Measurements from ENCODE around the gene TRIM65. TPM values are rescaled to one million over a fixed set of nuclear protein-coding genes. Genes with fewer than 3 reads are reported as not detected.
A peak's percentile ranks its signal among the peaks of the same experiment; 100 is the strongest.

TRIM65 gene
- total and polyA plus RNA-seq, 2 of the 4 experiments (the other 2 are of a cell fraction), result 7.9 to 10.6 TPM

- H3K9ac ChIP-seq (ENCODE audit: low read depth, low read length), result no peak overlapping the region
- H3K14ac ChIP-seq (replicated peaks; ENCODE audit: low read depth, low read length), result no peak overlapping the region
- peaks cover 7% of the 10 kb centered on the region; the same call in 1 of the 2 replicates for H3K4me1 ChIP-seq (ENCODE audit: control insufficient read depth, insufficient read depth, low read length)
- no peak overlapping the region for H4K5ac ChIP-seq (ENCODE audit: low read depth, low read length)
- H3K36me3 ChIP-seq (ENCODE audit: control insufficient read depth, insufficient read depth, low read length), result peaks cover 18% of the 10 kb centered on the region
- no peak overlapping the region for H3K23ac ChIP-seq (ENCODE audit: low read depth, low read length)
- DNase-seq (no peak), ATAC-seq (ENCODE audit: low read depth) (no peak)
- no peak overlapping the region for H2BK20ac ChIP-seq (ENCODE audit: low read depth, low read length)
- H4K8ac ChIP-seq (ENCODE audit: low read depth in 2 of 2, low read length in 2 of 2), result no peak overlapping the region
- peak overlapping the region; percentile 28 for H2AK9ac ChIP-seq (replicated peaks; ENCODE audit: low read depth, low read length, poor library complexity)
- peaks cover 12% of the 10 kb centered on the region; the same call in 1 of the 2 replicates for H3K9me1 ChIP-seq (ENCODE audit: insufficient read depth, low read length)
- H3K4me2 ChIP-seq (ENCODE audit: low read depth, low read length), result no peak overlapping the region
- no peaks in the 10 kb centered on the region for H3K27me3 ChIP-seq (ENCODE audit: control insufficient read depth, insufficient read depth, low read length)
- in situ Hi-C loops (cut with MboI; ENCODE audit: low sequenced_read_pairs) (no loop called here), dilution Hi-C loops (cut with HindIII; ENCODE audit: low sequenced_read_pairs, unreplicated experiment) (no loop called here), intact Hi-C loops (cut with micrococcal nuclease) (no loop called here)
- H3K4me3 ChIP-seq (ENCODE audit: insufficient read depth, low read depth, low read length), result no peak overlapping the region
- H4K91ac ChIP-seq (ENCODE audit: insufficient read depth, low read depth, low read length), result no peak overlapping the region
- H4K20me1 ChIP-seq (ENCODE audit: insufficient read depth, low read length), result peaks cover 4% of the 10 kb centered on the region; the same call in 1 of the 2 replicates
- no peak overlapping the region for H2AK5ac ChIP-seq (ENCODE audit: low read depth, low read length)
- no peak overlapping the region for H2AFZ ChIP-seq (replicated peaks; ENCODE audit: low read length, poor library complexity)
- TF ChIP-seq USF2 (IDR thresholded peaks at IDR 0.05; ENCODE audit: low read depth, low read length), result no peak
- TF ChIP-seq CTCF (conservative IDR thresholded peaks at IDR 0.05; ENCODE audit: low read depth, low read length), result no peak
- TF ChIP-seq POLR2A (IDR thresholded peaks at IDR 0.05; ENCODE audit: low read depth, low read length), result no peak
- TF ChIP-seq FOS (IDR thresholded peaks at IDR 0.05; ENCODE audit: low read depth, low read length), result no peak
- TF ChIP-seq MAFK (IDR thresholded peaks at IDR 0.05; ENCODE audit: low read depth, low read length), result no peak
- TF ChIP-seq CHD1 (IDR thresholded peaks at IDR 0.05; ENCODE audit: low read depth, low read length), result no peak
- no peak for TF ChIP-seq NFE2L2 (IDR thresholded peaks at IDR 0.05; ENCODE audit: low read depth, low read length)
- no peak for TF ChIP-seq MXI1 (IDR thresholded peaks at IDR 0.05; ENCODE audit: borderline replicate concordance, low read depth, low read length)
- TF ChIP-seq BHLHE40 (IDR thresholded peaks at IDR 0.05; ENCODE audit: low read depth, low read length), result no peak
- TF ChIP-seq CEBPB (IDR thresholded peaks at IDR 0.05; ENCODE audit: low read depth, low read length), result no peak
- TF ChIP-seq RCOR1 (IDR thresholded peaks at IDR 0.05; ENCODE audit: insufficient replicate concordance, low read length), result no peak
- TF ChIP-seq RFX5 (IDR thresholded peaks at IDR 0.05; ENCODE audit: low read depth, low read length), result no peak
- no peak for TF ChIP-seq RAD21 (IDR thresholded peaks at IDR 0.05; ENCODE audit: low read length)
- TF ChIP-seq MAZ (IDR thresholded peaks at IDR 0.05; ENCODE audit: borderline replicate concordance, low read depth, low read length), result no peak
- no peak for TF ChIP-seq SMC3 (IDR thresholded peaks at IDR 0.05; ENCODE audit: low read depth, low read length)
- TF ChIP-seq ELK1 (IDR thresholded peaks at IDR 0.05; ENCODE audit: borderline replicate concordance, low read depth, low read length), result no peak
- no peaks in the 10 kb centered on the region for H3K9me3 ChIP-seq (ENCODE audit: control insufficient read depth, insufficient read depth, low read length)
- POLR2A ChIA-PET (ENCODE audit: unreplicated experiment), result no interaction called here
- no peak overlapping the region for H3K4ac ChIP-seq (ENCODE audit: low read depth, low read length)
- no peak overlapping the region for H2BK120ac ChIP-seq (ENCODE audit: low read depth, low read length)
- no peak overlapping the region for H3K27ac ChIP-seq (ENCODE audit: insufficient read depth, low read length)
- WGBS, 2 experiments (ENCODE audit: extremely low coverage in 2 of 2, insufficient read length in 1 of 2), result 95% methylated on average over 9 of the region's 18 CpGs; no CpG with 5 or more reads in 1 of the 2 experiments
- H2BK5ac ChIP-seq (ENCODE audit: low read depth, low read length, poor library complexity, severe bottlenecking), result no peak overlapping the region
- H3K79me1 ChIP-seq (ENCODE audit: low read depth in 1 of 2, low read length in 2 of 2), result peaks cover 9 to 44% of the 10 kb centered on the region in 2 experiments; a peak in 3 of 4 replicates
- H3K56ac ChIP-seq (ENCODE audit: extremely low read depth, insufficient read depth, low read length), result no peak overlapping the region
- H2BK15ac ChIP-seq (ENCODE audit: low read depth, low read length), result no peak overlapping the region
- no peak overlapping the region for H3K18ac ChIP-seq (ENCODE audit: low read depth, low read length)
- CTCF ChIA-PET, result no interaction called here
- no TSS peak for BruUV-seq (replicated peaks)
These were observed 3.3 kb downstream of the TRIM65 start for GRCh38 chr17:75893305-75894048.

Data from IMR-90 (cell line).